Liver (tissue), 9 donors: ENCODE data around the gene COG4. TPM values are rescaled to one million over a fixed set of nuclear protein-coding genes. Genes with fewer than 3 reads are reported as not detected.

Experiments used
- DNase-seq: peaks from one replicate; pipeline ENCODE4 v3.0.0-alpha.2; 2017; ENCODE audit warnings: low spot score
- H3K27ac ChIP-seq, 2 donors: one replicate each; pipeline ENCODE4 v1.7.0; 2013; ENCODE audit warnings: inconsistent platforms in 2 of 2, low read length in 2 of 2, control low read depth in 1 of 2, low read depth in 1 of 2, mild to moderate bottlenecking in 1 of 2
- H3K27me3 ChIP-seq, 4 donors: one replicate each; pipeline versions ENCODE4 v1.6.1 to v1.7.0; 2013; ENCODE audit warnings: low read length in 3 of 4, inconsistent platforms in 1 of 4, mild to moderate bottlenecking in 1 of 4, moderate library complexity in 1 of 4; ENCODE audit not compliant: control insufficient read depth in 4 of 4, insufficient read depth in 4 of 4
- H3K36me3 ChIP-seq, 4 donors: one replicate each; pipeline versions ENCODE4 v1.6.1 to v1.7.0; 2013; ENCODE audit warnings: low read length in 3 of 4, mild to moderate bottlenecking in 3 of 4, low read depth in 1 of 4, moderate library complexity in 1 of 4; ENCODE audit not compliant: control insufficient read depth in 4 of 4, insufficient read depth in 3 of 4
- H3K4me1 ChIP-seq, 4 donors: one replicate each; pipeline versions ENCODE4 v1.6.1 to v1.7.0; 2013; ENCODE audit warnings: low read length in 3 of 4, mild to moderate bottlenecking in 3 of 4, moderate library complexity in 1 of 4; ENCODE audit not compliant: control insufficient read depth in 4 of 4, insufficient read depth in 4 of 4
- H3K4me3 ChIP-seq, 3 donors: one replicate each; pipeline versions ENCODE4 v1.6.1 to v1.7.0; 2013; ENCODE audit warnings: low read length in 3 of 3, control low read depth in 1 of 3, low read depth in 1 of 3, mild to moderate bottlenecking in 1 of 3
- H3K9ac ChIP-seq, 2 donors: one replicate each; pipeline ENCODE4 v1.7.0; 2013; ENCODE audit warnings: low read length in 2 of 2, mild to moderate bottlenecking in 2 of 2, moderate library complexity in 2 of 2, control low read depth in 1 of 2, low read depth in 1 of 2
- H3K9me3 ChIP-seq, 4 donors: one replicate each; pipeline versions ENCODE4 v1.6.1 to v1.7.0; 2013; ENCODE audit warnings: low read length in 3 of 4; ENCODE audit not compliant: control insufficient read depth in 4 of 4
- CTCF ChIP-seq: fragments of 150-350 bp; IDR thresholded peaks from 2 replicates; pipeline ENCODE4 v1.5.1; 2017; ENCODE audit warnings: improper control_type of control experiment, low read depth, low read length; ENCODE audit not compliant: missing input control
- EGR1 ChIP-seq, 2 donors: IDR thresholded peaks; 2 replicates each; pipeline ENCODE4 v1.6.1; 2016 to 2018; ENCODE audit warnings: antibody characterized with exemption in 2 of 2, low read depth in 2 of 2
- FOXA2 ChIP-seq: IDR thresholded peaks from 2 replicates; pipeline ENCODE4 v1.6.1; 2016; ENCODE audit warnings: antibody characterized with exemption
- GABPA ChIP-seq, 2 donors: IDR thresholded peaks in 1 of 2; conservative IDR thresholded peaks in 1 of 2; 2 replicates each; pipeline ENCODE4 v1.6.1; 2016; ENCODE audit warnings: antibody characterized with exemption in 2 of 2, mild to moderate bottlenecking in 1 of 2, moderate library complexity in 1 of 2
- HNF4G ChIP-seq: IDR thresholded peaks from 2 replicates; pipeline ENCODE4 v1.6.1; 2016; ENCODE audit warnings: antibody characterized with exemption
- JUND ChIP-seq, 2 donors: IDR thresholded peaks; 2 replicates each; pipeline ENCODE4 v1.6.1; 2016; ENCODE audit warnings: antibody characterized with exemption in 2 of 2
- MAX ChIP-seq: IDR thresholded peaks from 2 replicates; pipeline ENCODE4 v1.6.1; 2016; ENCODE audit warnings: antibody characterized with exemption
- NR2F2 ChIP-seq: IDR thresholded peaks from 2 replicates; pipeline ENCODE4 v1.6.1; 2016; ENCODE audit warnings: antibody characterized with exemption
- RXRA ChIP-seq, 2 donors: IDR thresholded peaks; 2 replicates each; pipeline ENCODE4 v1.6.1; 2017 to 2018; ENCODE audit warnings: antibody characterized with exemption in 2 of 2, mild to moderate bottlenecking in 1 of 2
- SP1 ChIP-seq: IDR thresholded peaks from 2 replicates; pipeline ENCODE4 v1.6.1; 2018; ENCODE audit warnings: antibody characterized with exemption, mild to moderate bottlenecking
- TAF1 ChIP-seq: conservative IDR thresholded peaks from 2 replicates; pipeline ENCODE4 v1.6.1; 2016; ENCODE audit warnings: antibody characterized with exemption, mild to moderate bottlenecking
- YY1 ChIP-seq: IDR thresholded peaks from 2 replicates; pipeline ENCODE4 v1.6.1; 2016; ENCODE audit warnings: antibody characterized with exemption, mild to moderate bottlenecking
- WGBS: extraction: QIAGEN DNeasy Blood & Tissue Kit; methylation state at CpG from one replicate; pipeline ENCODE4 v1.1.7; 2013; 5-methylcytosine and 5-hydroxymethylcytosine counted together
- polyA plus RNA-seq, 2 donors: library from polyadenylated mRNA; stranded (reverse) in 1 of 2; unstranded in 1 of 2; fragments of 200-250 nt in 1 of 2; fragments of >200 nt in 1 of 2; fragmentation: Nextera tagmentation in 1 of 2; extraction: Ambion mirVana in 1 of 2; gene quantifications; one replicate each; pipeline versions ENCODE4 v1.2.1 to v1.2.3, GENCODE V29; 2013 to 2015
- total RNA-seq, 2 donors: library from RNA; depleted of rRNA; stranded (reverse); fragments of >200 nt; gene quantifications; one replicate each; pipeline ENCODE4 v1.2.3, GENCODE V29; 2014
- TF ChIP-seq, protein P1 (sequence below): IDR thresholded peaks from 2 replicates; pipeline ENCODE4 v1.6.1; 2016; ENCODE audit warnings: antibody characterized with exemption
- TF ChIP-seq, protein P2 (sequence below): IDR thresholded peaks from 2 replicates; pipeline ENCODE4 v1.6.1; 2016; ENCODE audit warnings: antibody characterized with exemption
- donor health status: healthy.
- donor health status: healthy.
- donor health status: healthy.
- donor health status: healthy.
- donor health status: healthy.

COG4 gene
- total and polyA plus RNA-seq, 4 donors, result 15.3 to 59.5 (median 27.2) TPM

DNA sequence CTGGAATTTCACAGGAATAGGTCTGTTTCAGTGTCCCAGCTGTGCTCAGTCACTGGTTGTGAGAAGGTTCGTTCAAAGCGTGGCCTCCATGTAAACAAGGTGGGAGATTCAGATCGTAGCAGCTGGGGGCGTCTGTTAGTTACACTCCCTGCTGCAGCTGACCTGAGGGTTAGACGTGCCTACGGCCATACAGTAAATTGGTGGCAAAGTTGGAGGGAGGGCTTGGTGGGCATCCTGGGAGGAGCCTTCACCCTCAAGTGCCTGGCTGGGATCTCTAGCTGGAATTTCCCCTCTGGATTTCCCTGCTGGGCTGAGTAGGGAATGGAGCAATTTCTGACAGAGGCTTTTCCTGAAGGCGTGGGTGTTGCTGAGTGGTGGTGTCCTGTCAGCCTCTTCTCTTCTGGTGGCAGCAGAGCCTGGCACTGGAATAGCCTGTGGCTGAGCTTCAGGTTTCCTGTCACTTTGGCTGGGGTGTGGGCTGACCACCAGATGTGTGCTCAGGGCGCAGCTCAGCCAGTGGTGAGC lies 62.6 kb downstream of the COG4 start:
- H3K4me3 ChIP-seq, result no peak overlapping the region
- no peak for TF ChIP-seq HNF4G
- TF ChIP-seq EGR1 (IDR thresholded peaks at IDR 0.05; ENCODE audit: low read depth in 2 of 2), result no peak
- TF ChIP-seq YY1, result no peak
- TF ChIP-seq TAF1, result no peak
- TF ChIP-seq, protein P1, sequence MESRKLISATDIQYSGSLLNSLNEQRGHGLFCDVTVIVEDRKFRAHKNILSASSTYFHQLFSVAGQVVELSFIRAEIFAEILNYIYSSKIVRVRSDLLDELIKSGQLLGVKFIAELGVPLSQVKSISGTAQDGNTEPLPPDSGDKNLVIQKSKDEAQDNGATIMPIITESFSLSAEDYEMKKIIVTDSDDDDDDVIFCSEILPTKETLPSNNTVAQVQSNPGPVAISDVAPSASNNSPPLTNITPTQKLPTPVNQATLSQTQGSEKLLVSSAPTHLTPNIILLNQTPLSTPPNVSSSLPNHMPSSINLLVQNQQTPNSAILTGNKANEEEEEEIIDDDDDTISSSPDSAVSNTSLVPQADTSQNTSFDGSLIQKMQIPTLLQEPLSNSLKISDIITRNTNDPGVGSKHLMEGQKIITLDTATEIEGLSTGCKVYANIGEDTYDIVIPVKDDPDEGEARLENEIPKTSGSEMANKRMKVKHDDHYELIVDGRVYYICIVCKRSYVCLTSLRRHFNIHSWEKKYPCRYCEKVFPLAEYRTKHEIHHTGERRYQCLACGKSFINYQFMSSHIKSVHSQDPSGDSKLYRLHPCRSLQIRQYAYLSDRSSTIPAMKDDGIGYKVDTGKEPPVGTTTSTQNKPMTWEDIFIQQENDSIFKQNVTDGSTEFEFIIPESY, result no peak
- no peak for TF ChIP-seq GABPA (IDR thresholded peaks at IDR 0.05 in 1 of 2, conservative IDR thresholded peaks at IDR 0.05 in 1 of 2)
- TF ChIP-seq MAX, result no peak
- TF ChIP-seq SP1, result no peak
- no peak for TF ChIP-seq CTCF
- TF ChIP-seq FOXA2, result no peak
- TF ChIP-seq RXRA (IDR thresholded peaks at IDR 0.05), result no peak
- no peak for TF ChIP-seq JUND (IDR thresholded peaks at IDR 0.05)
- TF ChIP-seq, protein P2, sequence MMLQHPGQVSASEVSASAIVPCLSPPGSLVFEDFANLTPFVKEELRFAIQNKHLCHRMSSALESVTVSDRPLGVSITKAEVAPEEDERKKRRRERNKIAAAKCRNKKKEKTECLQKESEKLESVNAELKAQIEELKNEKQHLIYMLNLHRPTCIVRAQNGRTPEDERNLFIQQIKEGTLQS, result no peak
- H3K36me3 ChIP-seq, result peaks cover 0 to 17% (median 7%) of the 10 kb centered on the region in 4 donors
- H3K9me3 ChIP-seq, result no peaks in the 10 kb centered on the region
- no peak for DNase-seq
- H3K9ac ChIP-seq, result no peak overlapping the region
- no peak overlapping the region for H3K27ac ChIP-seq
- H3K4me1 ChIP-seq, result peaks cover 0 to 3% (median 1%) of the 10 kb centered on the region in 4 donors
- no peaks in the 10 kb centered on the region for H3K27me3 ChIP-seq
- 82% methylated on average over 8 of the region's 8 CpGs for WGBS

GRCh38 chr16:70457446-70458166 lies 65.7 kb downstream of the COG4 start:
- 87% methylated on average over 5 of the region's 5 CpGs for WGBS
- TF ChIP-seq YY1, result no peak
- no peak for TF ChIP-seq NR2F2
- H3K4me1 ChIP-seq, result peaks cover 2 to 17% (median 5%) of the 10 kb centered on the region in 4 donors
- no peak overlapping the region for H3K9ac ChIP-seq
- H3K27ac ChIP-seq, result no peak overlapping the region
- no peak for DNase-seq
- no peaks in the 10 kb centered on the region for H3K9me3 ChIP-seq
- H3K27me3 ChIP-seq, result no peaks in the 10 kb centered on the region
- H3K36me3 ChIP-seq, result no peaks in the 10 kb centered on the region
- H3K4me3 ChIP-seq, result no peak overlapping the region
